T-helper 2 cell treated with Interferon-gamma antibody and Interleukin-4, amounts not matched to agents 5 μg/mL and 100 μg/mL, for 36 hours (primary cell): ENCODE measurements around the gene CD27.

Experiments used
- DNase-seq: peaks from one replicate; pipeline ENCODE4 v3.0.0; 2021; ENCODE audit warnings: low spot score
- H3K27ac Mint-ChIP-seq: one replicate; pipeline ENCODE4 v1.8.0; 2021; ENCODE audit warnings: mild to moderate bottlenecking, mixed read lengths
- H3K27me3 Mint-ChIP-seq: one replicate; pipeline ENCODE4 v1.8.0; 2021; ENCODE audit warnings: low read depth, mixed read lengths
- H3K36me3 Mint-ChIP-seq: one replicate; pipeline ENCODE4 v1.8.0; 2021; ENCODE audit warnings: low read depth, mixed read lengths
- H3K4me1 Mint-ChIP-seq: one replicate; pipeline ENCODE4 v1.8.0; 2021; ENCODE audit warnings: low read depth, mixed read lengths
- H3K4me3 Mint-ChIP-seq: one replicate; pipeline ENCODE4 v1.8.0; 2022; ENCODE audit warnings: mild to moderate bottlenecking, moderate library complexity, mixed read lengths
- H3K9me3 Mint-ChIP-seq: one replicate; pipeline ENCODE4 v1.8.0; 2021; ENCODE audit warnings: mixed read lengths

CD27 gene

DNA sequence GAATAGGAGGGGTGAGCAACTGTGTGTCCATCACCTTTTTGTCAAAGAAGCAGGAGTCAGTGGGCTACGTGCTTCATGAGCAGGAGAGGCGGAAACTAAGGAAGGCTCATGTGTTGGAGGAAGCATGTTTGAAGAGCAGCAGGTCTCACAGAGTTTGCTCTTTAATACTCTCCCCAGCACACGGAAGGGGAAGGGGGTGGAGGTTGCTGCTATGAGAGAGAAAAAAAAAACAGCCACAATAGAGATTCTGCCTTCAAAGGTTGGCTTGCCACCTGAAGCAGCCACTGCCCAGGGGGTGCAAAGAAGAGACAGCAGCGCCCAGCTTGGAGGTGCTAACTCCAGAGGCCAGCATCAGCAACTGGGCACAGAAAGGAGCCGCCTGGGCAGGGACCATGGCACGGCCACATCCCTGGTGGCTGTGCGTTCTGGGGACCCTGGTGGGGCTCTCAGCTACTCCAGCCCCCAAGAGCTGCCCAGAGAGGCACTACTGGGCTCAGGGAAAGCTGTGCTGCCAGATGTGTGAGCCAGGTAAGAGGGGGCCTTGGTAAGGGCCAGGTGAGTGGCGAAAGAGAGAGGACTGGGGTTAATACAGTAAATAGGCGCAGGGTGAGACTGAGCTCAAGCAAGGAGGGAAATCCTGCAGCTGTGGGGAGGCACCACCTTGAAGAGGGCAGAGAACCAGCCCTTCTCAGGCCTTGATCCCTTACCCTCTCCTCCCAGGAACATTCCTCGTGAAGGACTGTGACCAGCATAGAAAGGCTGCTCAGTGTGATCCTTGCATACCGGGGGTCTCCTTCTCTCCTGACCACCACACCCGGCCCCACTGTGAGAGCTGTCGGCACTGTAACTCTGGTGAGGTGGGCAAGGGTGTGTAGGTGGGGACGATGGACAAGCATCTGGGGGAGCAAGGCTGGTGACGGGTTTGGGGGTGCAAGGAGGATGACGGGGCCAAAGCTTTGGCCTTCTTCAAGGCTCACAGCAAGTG is at the start of gene CD27:
TSS of gene CD27 (plus strand) at position 252 of the 985 bp plus-strand sequence. CDS start at position 393, 141 bp downstream.
- no peak for DNase-seq

DNA sequence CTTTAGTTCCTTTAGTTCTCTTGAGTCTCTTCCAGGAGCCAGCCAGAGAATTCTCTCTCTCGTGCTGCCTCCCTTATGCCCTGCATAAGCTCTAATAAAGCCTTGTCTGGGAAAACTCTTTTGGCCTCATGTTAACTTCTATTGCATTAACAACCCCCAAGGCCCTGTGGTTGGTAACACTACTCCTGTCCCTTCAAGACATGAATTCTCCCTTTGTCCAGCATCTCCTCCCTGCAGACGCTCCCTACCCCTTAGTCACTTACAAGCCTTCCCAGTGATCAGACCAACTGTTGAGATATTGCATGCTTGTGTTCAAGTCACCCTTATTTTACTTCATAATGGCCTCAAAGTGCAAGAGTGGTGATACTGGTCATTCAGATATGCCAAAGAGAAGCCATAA is 48.7 kb upstream of the CD27 start:
- no peak overlapping the region for H3K27ac Mint-ChIP-seq
- no peak overlapping the region for H3K4me3 Mint-ChIP-seq
- H3K36me3 Mint-ChIP-seq, result no peaks in the 10 kb centered on the region
- H3K9me3 Mint-ChIP-seq, result no peaks in the 10 kb centered on the region
- no peak for DNase-seq
- H3K4me1 Mint-ChIP-seq, result no peaks in the 10 kb centered on the region
- H3K27me3 Mint-ChIP-seq, result peaks cover 8% of the 10 kb centered on the region

More for the DNA sequence above, at the start of gene CD27:
- no peaks in the 10 kb centered on the region for H3K27me3 Mint-ChIP-seq
- no peaks in the 10 kb centered on the region for H3K9me3 Mint-ChIP-seq
- peak within 1 kb of the TSS; percentile 89 for H3K27ac Mint-ChIP-seq
- H3K4me1 Mint-ChIP-seq, result peaks cover 49% of the 10 kb centered on the region
- H3K36me3 Mint-ChIP-seq, result peaks cover 21% of the 10 kb centered on the region
- peak within 1 kb of the TSS; percentile 93 for H3K4me3 Mint-ChIP-seq

DNA sequence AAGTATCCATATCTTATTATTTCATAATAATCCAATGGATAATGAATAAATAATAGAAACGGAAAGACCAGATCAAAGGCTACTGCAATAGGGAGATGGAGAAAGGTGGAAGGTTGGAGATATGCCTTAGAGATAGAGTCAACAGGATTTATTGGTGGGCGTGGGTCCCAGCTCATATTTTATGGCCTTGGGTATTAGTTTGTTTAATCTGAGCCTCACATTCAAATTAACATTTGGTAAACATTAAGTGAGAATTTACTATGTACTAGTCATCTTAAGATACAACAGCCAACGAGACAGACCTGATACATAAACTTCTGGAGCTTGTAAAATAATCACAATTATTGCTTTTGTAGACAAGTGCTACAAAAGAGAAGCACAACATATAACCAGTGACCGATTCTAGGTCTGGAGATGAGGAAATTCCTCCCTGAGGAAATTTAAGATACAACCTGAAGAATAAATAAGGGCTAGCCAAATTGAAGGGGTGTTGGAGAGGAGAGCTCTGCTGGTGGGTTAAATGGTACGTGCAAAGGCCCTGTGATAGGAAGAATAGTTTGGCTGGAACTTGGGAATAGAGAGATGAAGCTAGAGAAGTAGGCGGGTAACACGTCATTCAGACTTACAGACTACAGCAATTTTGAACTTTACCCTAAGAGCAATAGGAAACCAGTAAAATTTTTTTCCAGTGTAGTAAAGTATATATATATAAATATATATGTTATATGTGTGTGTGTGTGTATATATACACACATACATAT is 44.7 kb upstream of the CD27 start:
- Mint-ChIP-seq H3K27ac (no peak overlapping the region), H3K27me3 (peaks cover 10% of the 10 kb centered on the region), H3K9me3 (no peaks in the 10 kb centered on the region), H3K36me3 (no peaks in the 10 kb centered on the region), H3K4me1 (no peaks in the 10 kb centered on the region), H3K4me3 (no peak overlapping the region)
- DNase-seq, result no peak

DNA sequence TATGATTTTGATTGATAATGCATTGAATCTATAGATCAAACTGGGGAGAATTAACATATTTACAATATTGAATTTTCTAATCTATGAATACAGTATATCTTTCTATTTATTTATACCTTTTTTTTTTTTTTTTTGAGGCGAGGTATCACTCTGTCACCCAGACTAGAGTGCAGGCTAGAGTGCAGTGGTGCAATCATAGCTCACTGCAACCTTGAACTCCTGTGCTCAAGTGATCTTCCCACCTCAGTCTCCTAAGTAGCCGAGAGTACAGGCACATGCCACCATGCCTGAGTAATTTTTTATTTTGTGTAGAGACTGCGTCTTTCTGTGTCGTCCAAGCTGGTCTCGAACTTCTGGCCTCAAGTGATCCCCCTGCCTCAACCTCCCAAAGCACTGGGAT is 40.4 kb upstream of the CD27 start:
- Mint-ChIP-seq H3K36me3 (no peaks in the 10 kb centered on the region), H3K9me3 (no peaks in the 10 kb centered on the region), H3K4me1 (no peaks in the 10 kb centered on the region), H3K27ac (no peak overlapping the region), H3K4me3 (no peak overlapping the region), H3K27me3 (peaks cover 10% of the 10 kb centered on the region)
- no peak for DNase-seq

DNA sequence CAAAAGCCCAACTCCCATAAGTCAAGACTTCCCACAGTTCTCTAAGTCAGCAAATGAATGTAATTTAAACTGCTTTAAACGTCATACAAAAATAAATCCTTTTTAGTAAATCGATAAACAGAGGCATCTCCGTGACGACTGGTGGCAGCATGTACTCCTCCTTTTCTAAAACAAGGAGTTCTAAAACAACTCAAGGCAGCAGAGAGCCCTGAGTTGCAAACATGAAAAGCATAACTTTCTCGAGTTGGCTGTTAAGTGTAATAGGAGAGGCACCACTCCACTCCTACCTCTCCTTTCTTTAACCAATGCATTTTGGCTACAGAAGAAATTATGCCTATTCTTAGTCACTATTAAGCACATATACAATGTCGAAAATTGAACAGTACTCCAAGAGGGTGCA is 38.8 kb upstream of the CD27 start:
- H3K36me3 Mint-ChIP-seq, result no peaks in the 10 kb centered on the region

DNA sequence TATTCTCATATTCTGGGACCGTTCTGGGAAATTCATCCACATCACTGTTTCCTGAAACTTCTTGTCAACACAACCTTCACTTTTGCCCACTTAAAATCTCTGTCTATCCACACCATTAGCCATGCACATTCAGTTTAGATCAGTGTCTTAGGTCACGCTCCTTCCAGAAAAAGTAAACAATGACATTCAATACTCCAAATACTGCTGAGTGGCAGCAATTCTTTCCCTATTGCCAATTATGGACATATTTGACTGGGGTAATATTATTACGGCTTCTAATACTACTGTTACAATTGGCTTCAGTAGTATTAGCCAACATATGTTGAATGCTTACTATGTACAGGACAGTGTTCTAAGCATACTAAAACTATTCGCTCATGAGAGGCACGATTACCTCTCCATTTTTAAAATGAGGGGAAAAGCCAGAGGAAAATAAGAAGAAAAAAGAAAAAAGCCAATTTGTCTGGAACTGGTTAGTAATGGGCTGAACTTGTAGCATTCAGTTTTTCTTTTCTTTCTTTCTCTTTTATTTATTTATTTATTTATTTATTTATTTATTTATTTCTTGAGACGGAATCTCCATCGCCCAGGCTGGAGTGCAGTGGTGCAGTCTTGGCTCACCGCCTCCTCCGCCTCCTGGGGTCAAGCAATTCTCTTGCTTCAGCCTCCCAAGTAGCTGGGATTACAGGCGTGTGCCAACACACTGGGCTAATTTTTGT is 37.4 kb upstream of the CD27 start:
- no peak for DNase-seq
- H3K36me3 Mint-ChIP-seq, result no peaks in the 10 kb centered on the region
- no peaks in the 10 kb centered on the region for H3K4me1 Mint-ChIP-seq
- H3K27ac Mint-ChIP-seq, result no peak overlapping the region
- H3K9me3 Mint-ChIP-seq, result no peaks in the 10 kb centered on the region
- peaks cover 12% of the 10 kb centered on the region for H3K27me3 Mint-ChIP-seq
- no peak overlapping the region for H3K4me3 Mint-ChIP-seq

More for the DNA sequence above, 38.8 kb upstream of the CD27 start:
- peaks cover 12% of the 10 kb centered on the region for H3K27me3 Mint-ChIP-seq
- no peak overlapping the region for H3K27ac Mint-ChIP-seq
- H3K4me3 Mint-ChIP-seq, result no peak overlapping the region
- DNase-seq, result no peak
- H3K9me3 Mint-ChIP-seq, result no peaks in the 10 kb centered on the region
- H3K4me1 Mint-ChIP-seq, result no peaks in the 10 kb centered on the region

DNA sequence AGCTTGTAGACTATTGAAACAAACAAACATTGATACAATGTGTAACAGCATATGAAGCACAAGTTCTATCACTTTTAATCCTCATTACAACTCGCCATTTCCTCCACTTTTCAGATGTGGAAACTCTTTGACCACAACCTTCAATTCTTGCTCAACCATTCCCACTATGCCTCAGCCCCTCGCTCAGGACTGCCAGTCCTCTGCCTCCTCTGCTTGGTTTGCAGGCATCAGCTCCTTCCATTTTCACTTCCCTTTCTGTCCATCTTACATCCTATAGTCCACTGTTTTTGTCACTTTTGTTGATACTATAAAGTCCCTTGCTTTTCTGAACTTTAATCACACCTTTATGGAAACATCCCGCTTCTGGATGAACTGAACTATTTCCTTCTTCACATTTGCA is 28.2 kb upstream of the CD27 start:
- Mint-ChIP-seq H3K4me1 (peaks cover 13% of the 10 kb centered on the region), H3K4me3 (no peak overlapping the region), H3K27me3 (no peaks in the 10 kb centered on the region), H3K27ac (no peak overlapping the region), H3K9me3 (no peaks in the 10 kb centered on the region), H3K36me3 (no peaks in the 10 kb centered on the region)
- DNase-seq, result no peak

DNA sequence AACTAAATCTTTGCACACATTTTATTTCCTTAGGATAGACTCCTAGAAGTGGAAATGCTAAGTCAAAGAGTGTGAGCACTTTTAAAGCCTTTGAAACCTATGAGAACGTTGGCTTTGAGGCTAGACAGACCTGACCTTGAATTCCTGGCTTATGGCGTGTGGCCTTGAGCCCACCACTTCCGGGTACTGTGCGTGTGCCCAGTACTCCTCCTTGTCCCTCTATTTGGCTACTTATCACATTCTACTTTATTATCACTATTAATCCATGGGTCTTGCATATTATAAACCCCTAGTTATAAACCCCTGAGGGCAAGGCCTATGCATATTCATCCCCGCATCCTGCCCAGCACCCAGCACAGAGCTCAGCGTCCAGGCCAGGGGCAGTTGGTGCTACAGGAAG is 26.0 kb upstream of the CD27 start:
- H3K27me3 Mint-ChIP-seq, result no peaks in the 10 kb centered on the region
- no peak overlapping the region for H3K4me3 Mint-ChIP-seq
- peaks cover 19% of the 10 kb centered on the region for H3K4me1 Mint-ChIP-seq
- H3K27ac Mint-ChIP-seq, result no peak overlapping the region
- no peaks in the 10 kb centered on the region for H3K36me3 Mint-ChIP-seq
- H3K9me3 Mint-ChIP-seq, result no peaks in the 10 kb centered on the region
- no peak for DNase-seq

DNA sequence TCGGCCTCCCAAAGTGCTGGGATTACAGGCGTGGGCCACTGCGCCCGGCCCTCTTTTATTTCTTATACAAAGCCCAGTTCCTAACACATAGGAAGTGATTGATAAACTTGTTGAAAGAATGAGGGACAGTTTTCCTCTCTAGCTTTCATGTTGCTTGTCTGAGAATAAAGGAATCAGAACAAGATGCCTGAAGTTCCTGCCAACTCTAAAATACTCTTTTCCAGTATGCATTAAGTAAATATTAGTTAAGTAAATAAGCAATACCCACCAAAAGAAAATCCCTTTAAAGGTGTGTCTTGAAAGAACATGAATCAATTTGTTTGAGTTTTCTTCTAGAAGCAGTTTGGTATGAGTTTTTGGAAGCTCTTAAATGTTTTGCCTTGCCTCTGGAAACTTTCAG is 24.4 kb upstream of the CD27 start:
- no peaks in the 10 kb centered on the region for H3K36me3 Mint-ChIP-seq

DNA sequence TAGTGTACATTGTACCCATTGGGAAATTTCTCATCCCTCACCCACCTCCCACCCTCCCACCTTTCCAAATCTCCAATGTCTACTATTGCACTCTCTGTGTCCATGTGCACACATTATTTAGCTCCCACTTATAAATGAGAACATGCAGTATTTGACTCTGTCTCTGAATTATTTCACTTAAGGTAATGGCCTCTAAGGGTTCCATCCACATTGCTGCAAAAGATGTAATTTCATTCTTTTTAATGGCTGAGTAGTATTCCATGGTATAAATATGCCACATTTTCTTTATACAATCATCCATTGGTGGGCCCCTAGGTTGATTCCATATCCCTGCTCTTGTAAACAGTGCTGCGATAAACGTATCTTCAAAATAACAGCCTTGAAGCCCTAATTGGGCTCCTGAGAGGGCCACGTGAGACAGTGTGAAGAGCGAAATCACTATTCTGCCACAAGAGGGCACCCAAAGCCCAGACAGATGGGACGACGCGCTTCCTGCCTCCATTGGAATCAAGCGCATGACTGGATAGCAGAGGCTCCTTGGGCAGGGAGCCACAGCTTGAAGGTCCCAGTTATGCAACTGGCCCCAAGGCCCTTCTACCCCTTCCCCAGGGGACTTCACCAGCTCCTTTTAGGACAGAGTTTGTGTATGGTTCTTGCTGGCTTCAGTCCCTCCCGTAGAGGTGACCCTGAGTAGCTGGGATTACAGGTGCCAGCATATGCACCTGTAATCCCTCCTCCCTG is 21.3 kb upstream of the CD27 start:
- peaks cover 39% of the 10 kb centered on the region for H3K4me1 Mint-ChIP-seq
- DNase-seq, result peak; percentile 77
- no peaks in the 10 kb centered on the region for H3K36me3 Mint-ChIP-seq
- H3K9me3 Mint-ChIP-seq, result no peaks in the 10 kb centered on the region
- H3K27ac Mint-ChIP-seq, result peak overlapping the region; percentile 77
- no peak overlapping the region for H3K4me3 Mint-ChIP-seq
- H3K27me3 Mint-ChIP-seq, result no peaks in the 10 kb centered on the region

More for the DNA sequence above, 24.4 kb upstream of the CD27 start:
- Mint-ChIP-seq H3K27me3 (no peaks in the 10 kb centered on the region), H3K4me1 (peaks cover 24% of the 10 kb centered on the region), H3K27ac (no peak overlapping the region), H3K9me3 (no peaks in the 10 kb centered on the region), H3K4me3 (no peak overlapping the region)
- DNase-seq, result no peak

DNA sequence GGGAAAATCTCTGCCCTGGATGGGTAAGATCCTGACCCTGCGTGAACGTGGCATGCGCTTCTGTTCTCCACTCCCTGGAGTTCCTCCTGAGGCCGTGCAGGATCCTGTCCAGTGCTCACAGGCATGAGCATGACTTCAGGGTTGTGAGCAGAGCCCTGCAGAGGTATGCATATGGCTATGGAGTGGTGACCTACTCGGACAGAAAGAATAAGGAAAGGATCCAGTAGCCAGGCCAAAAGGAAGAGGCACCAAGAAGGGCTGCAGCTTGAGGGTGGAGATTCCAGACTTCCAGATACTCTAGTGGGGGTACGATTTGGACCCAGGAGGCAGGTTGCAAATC is 20.8 kb upstream of the CD27 start:
- Mint-ChIP-seq H3K27ac (peak overlapping the region; percentile 77), H3K27me3 (no peaks in the 10 kb centered on the region), H3K4me3 (no peak overlapping the region), H3K9me3 (no peaks in the 10 kb centered on the region), H3K36me3 (no peaks in the 10 kb centered on the region), H3K4me1 (peaks cover 39% of the 10 kb centered on the region)
- DNase-seq, result no peak

DNA sequence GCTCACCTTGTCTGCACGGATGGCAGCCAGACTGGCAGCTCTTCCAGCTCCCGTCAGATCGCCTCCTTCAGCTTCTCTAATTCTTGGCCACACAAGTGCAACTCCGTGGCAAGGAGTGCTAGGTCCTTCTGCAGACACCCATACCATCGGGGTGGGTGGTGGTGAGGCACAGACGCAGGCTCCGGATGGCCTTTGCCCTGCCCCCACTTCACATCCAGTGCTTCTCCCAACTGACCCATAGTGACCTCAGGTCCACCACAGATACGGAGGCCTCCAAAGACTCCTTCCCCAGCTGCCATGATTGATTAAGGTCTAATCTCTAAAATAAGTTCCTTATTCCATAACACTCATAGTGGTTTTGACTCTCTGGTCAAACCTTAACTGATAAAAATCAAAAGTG is 19.9 kb upstream of the CD27 start:
- no peaks in the 10 kb centered on the region for H3K27me3 Mint-ChIP-seq
- H3K4me3 Mint-ChIP-seq, result no peak overlapping the region
- H3K36me3 Mint-ChIP-seq, result no peaks in the 10 kb centered on the region
- peaks cover 39% of the 10 kb centered on the region for H3K4me1 Mint-ChIP-seq
- H3K9me3 Mint-ChIP-seq, result no peaks in the 10 kb centered on the region
- DNase-seq, result no peak
- peak overlapping the region; percentile 75 for H3K27ac Mint-ChIP-seq
